HepG2 (cell line): Measurements from ENCODE around the gene ERLEC1.

Source experiments
- CEBPB ChIP-seq: IDR thresholded peaks from 2 replicates; pipeline ENCODE4 v1.6.1; 2011; ENCODE audit warnings: low read depth, low read length, improper control_type of control experiment, borderline replicate concordance
- FOXP1 ChIP-seq, 2 experiments: fragments of 450-650 bp in 1 of 2; IDR thresholded peaks; 2 replicates each; pipeline ENCODE4 v1.6.1; 2017 to 2018; ENCODE audit warnings: antibody characterized with exemption in 1 of 2
- MXI1 ChIP-seq: IDR thresholded peaks from 3 replicates; pipeline ENCODE4 v1.6.1; 2012; ENCODE audit warnings: low read depth, low read length, inconsistent platforms, borderline replicate concordance
- NFE2L2 ChIP-seq: fragments of 150-350 bp; IDR thresholded peaks from 2 replicates; pipeline ENCODE4 v1.6.1; 2014; ENCODE audit warnings: low read length

DNA sequence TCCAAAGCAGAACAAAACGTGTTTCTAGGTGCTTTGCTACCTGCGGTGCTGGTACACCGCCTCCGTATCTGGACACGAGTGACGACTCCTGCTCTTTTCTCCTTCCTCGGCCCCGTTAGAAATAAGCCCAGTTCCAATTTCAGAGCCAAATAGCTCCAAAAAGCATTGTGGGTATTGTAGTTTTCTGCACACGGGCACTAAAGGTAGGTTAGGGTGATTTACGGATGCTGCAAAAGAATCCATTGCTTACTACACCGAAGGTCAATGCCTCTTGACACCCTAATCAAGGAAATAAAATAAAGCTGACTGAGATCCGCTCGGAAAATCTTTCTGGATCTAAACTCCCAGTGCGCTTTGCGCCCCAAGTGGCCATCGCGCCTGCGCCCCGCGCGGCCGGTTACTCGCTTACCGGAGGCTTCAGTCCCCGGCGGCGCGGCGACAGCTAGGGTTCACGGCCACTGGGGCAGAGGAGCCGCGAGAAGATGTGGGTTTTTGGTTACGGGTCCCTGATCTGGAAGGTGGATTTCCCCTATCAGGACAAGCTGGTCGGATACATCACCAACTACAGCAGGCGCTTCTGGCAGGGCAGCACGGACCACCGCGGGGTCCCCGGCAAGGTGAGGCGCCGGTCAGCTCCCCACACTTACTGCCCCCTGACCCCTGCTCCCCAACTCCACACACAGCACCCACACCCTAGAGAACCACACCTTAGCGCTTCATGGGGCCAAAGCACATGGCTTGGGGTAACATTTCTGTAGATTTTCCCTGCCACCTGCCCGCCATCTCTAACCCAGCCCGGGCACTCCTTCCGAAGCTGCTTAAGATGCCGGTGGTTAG, 19.2 kb upstream of the ERLEC1 start, which contains the start of gene CHAC2:
- TF ChIP-seq MXI1: peak; percentile 55; the same call in 1 of the 3 replicates
- no peak for TF ChIP-seq NFE2L2
- no peak for TF ChIP-seq CEBPB
- no peak for TF ChIP-seq FOXP1 (IDR thresholded peaks at IDR 0.05)
- no peak for TF ChIP-seq FOXP1 (CRISPR knock-in tag; IDR thresholded peaks at IDR 0.05)
